SK-N-SH (cell line): ENCODE measurements around the gene PRPF4. TPM values are rescaled to one million over a fixed set of nuclear protein-coding genes. Genes with fewer than 3 reads are reported as not detected.

ENCODE experiments used
- CTCF ChIA-PET: fragments of 300-600, 350-600 bp; formaldehyde crosslinking; extraction: SDS; loops from one replicate; lab custom pipeline; 2021; lab: Yijun Ruan, JAX
- POLR2A ChIA-PET: fragments of 350-600 bp; sonication (Branson Sonifier 250); formaldehyde crosslinking; extraction: SDS; loops from one replicate; lab custom pipeline; 2020; ENCODE audit warnings: antibody characterized with exemption, inconsistent platforms; lab: Yijun Ruan, JAX
- DNase-seq: peaks from one replicate; pipeline ENCODE4 v3.0.0; 2012
- H2AFZ ChIP-seq: fragments of 200-600 bp; sonication (generic); 2 replicates; pipeline ENCODE4 v1.8.1; 2016; ENCODE audit warnings: antibody characterized with exemption, mild to moderate bottlenecking, low read depth
- H3F3A ChIP-seq: fragments of 200-600 bp; sonication (generic); replicated peaks from 2 replicates; pipeline ENCODE3; 2016; ENCODE audit warnings: antibody characterized with exemption, mild to moderate bottlenecking; ENCODE audit not compliant: insufficient read depth
- H3K27ac ChIP-seq, 2 experiments: fragments of 200-500 bp in 1 of 2; fragments of 200-600 bp in 1 of 2; sonication (Bioruptor generic) in 1 of 2; sonication (generic), shearing (Covaris generic) in 1 of 2; 2 replicates each; pipeline versions ENCODE4 v1.5.1 to v1.6.1; 2014 to 2016; ENCODE audit warnings: low read depth in 2 of 2, inconsistent platforms in 1 of 2, low read length in 1 of 2, mild to moderate bottlenecking in 1 of 2, mixed read lengths in 1 of 2
- H3K27me3 ChIP-seq: fragments of 200-600 bp; sonication (generic), shearing (Covaris generic); 2 replicates; pipeline ENCODE4 v1.6.1; 2016; ENCODE audit warnings: mixed run types; ENCODE audit not compliant: insufficient read depth
- H3K36me3 ChIP-seq, 2 experiments: fragments of 200-500 bp in 1 of 2; fragments of 200-600 bp in 1 of 2; sonication (Bioruptor generic) in 1 of 2; sonication (generic) in 1 of 2; replicated peaks in 1 of 2; 2 replicates each; pipeline versions ENCODE3 to v1.5.1; 2014 to 2016; ENCODE audit warnings: low read length in 1 of 2, mild to moderate bottlenecking in 1 of 2; ENCODE audit not compliant: insufficient read depth in 2 of 2, control insufficient read depth in 1 of 2
- H3K4me1 ChIP-seq, 2 experiments: fragments of 200-500 bp in 1 of 2; fragments of 200-600 bp in 1 of 2; sonication (Bioruptor generic) in 1 of 2; sonication (generic), shearing (Covaris generic) in 1 of 2; 2 replicates each; pipeline versions ENCODE4 v1.5.1 to v1.6.1; 2014 to 2016; ENCODE audit warnings: low read depth in 1 of 2, low read length in 1 of 2, mixed run types in 1 of 2; ENCODE audit not compliant: insufficient read depth in 2 of 2, control insufficient read depth in 1 of 2
- H3K4me2 ChIP-seq: fragments of 200-600 bp; sonication (generic), shearing (Covaris generic); 2 replicates; pipeline ENCODE4 v1.6.1; 2017; ENCODE audit warnings: mixed run types
- H3K4me3 ChIP-seq, 2 experiments: fragments of 200-500 bp in 1 of 2; fragments of 200-600 bp in 1 of 2; sonication (Bioruptor generic) in 1 of 2; sonication (generic), shearing (Covaris generic) in 1 of 2; 2 replicates each; pipeline versions ENCODE4 v1.5.1 to v1.8.1; 2014 to 2016; ENCODE audit warnings: low read depth in 2 of 2, inconsistent platforms in 1 of 2, low read length in 1 of 2, mild to moderate bottlenecking in 1 of 2, mixed read lengths in 1 of 2, moderate library complexity in 1 of 2
- H3K79me2 ChIP-seq: fragments of 200-600 bp; sonication (generic); 2 replicates; pipeline ENCODE4 v1.8.1; 2017; ENCODE audit warnings: mild to moderate bottlenecking; ENCODE audit not compliant: insufficient read depth
- H3K9ac ChIP-seq: fragments of 200-600 bp; sonication (generic); 2 replicates; pipeline ENCODE4 v1.6.1; 2017; ENCODE audit warnings: mixed run types
- H3K9me2 ChIP-seq: fragments of 200-600 bp; sonication (generic); 2 replicates; pipeline ENCODE4 v1.6.1; 2017; ENCODE audit warnings: mixed run types
- H3K9me3 ChIP-seq: fragments of 200-600 bp; sonication (generic); 2 replicates; pipeline ENCODE4 v1.6.1; 2017; ENCODE audit warnings: mixed run types, mild to moderate bottlenecking, moderate library complexity
- H4K20me1 ChIP-seq: fragments of 200-600 bp; sonication (generic); 2 replicates; pipeline ENCODE4 v1.6.1; 2017; ENCODE audit warnings: mild to moderate bottlenecking, mixed run types; ENCODE audit not compliant: insufficient read depth
- ELF1 ChIP-seq: IDR thresholded peaks from 2 replicates; pipeline ENCODE4 v1.4.0; 2012
- EP300 ChIP-seq, 2 experiments: IDR thresholded peaks; 2 replicates each; pipeline versions ENCODE4 v1.4.0 to v1.6.1; 2012; ENCODE audit warnings: borderline replicate concordance in 1 of 2, low read depth in 1 of 2, low read length in 1 of 2
- FOXJ3 ChIP-seq: sonication (generic); formaldehyde crosslinking; IDR thresholded peaks from 2 replicates; pipeline ENCODE4 v1.5.1; 2020; ENCODE audit warnings: mild to moderate bottlenecking, missing genetic modification reagents
- FOXM1 ChIP-seq: IDR thresholded peaks from 2 replicates; pipeline ENCODE4 v1.4.0; 2012; ENCODE audit warnings: low read depth, mild to moderate bottlenecking
- GATA2 ChIP-seq: sonication (generic); formaldehyde crosslinking; IDR thresholded peaks from 2 replicates; pipeline ENCODE4 v1.5.0; 2020; ENCODE audit warnings: mild to moderate bottlenecking, missing genetic modification reagents
- NFIC ChIP-seq: IDR thresholded peaks from 2 replicates; pipeline ENCODE4 v1.4.0; 2012; ENCODE audit warnings: borderline replicate concordance
- NRF1 ChIP-seq: IDR thresholded peaks from 2 replicates; pipeline ENCODE4 v1.6.1; 2012; ENCODE audit warnings: low read depth, mild to moderate bottlenecking, low read length
- RCOR1 ChIP-seq: fragments of 150-350 bp; IDR thresholded peaks from 2 replicates; pipeline ENCODE4 v1.6.1; 2017; ENCODE audit warnings: antibody characterized with exemption, low read length
- TCF12 ChIP-seq: IDR thresholded peaks from 2 replicates; pipeline ENCODE4 v1.4.0; 2012
- TEAD4 ChIP-seq: IDR thresholded peaks from 2 replicates; pipeline ENCODE4 v1.4.0; 2012; ENCODE audit warnings: mild to moderate bottlenecking, borderline replicate concordance; ENCODE audit not compliant: insufficient read depth
- WGBS: methylation state at CpG from one replicate; pipeline ENCODE4 v1.1.6; 2017; ENCODE audit warnings: low lambda C conversion rate; 5-methylcytosine and 5-hydroxymethylcytosine counted together
- polyA plus RNA-seq, 3 experiments: library from polyadenylated mRNA; depleted of rRNA; stranded (reverse); fragments of >200 nt; gene quantifications; 2 replicates each; pipeline ENCODE4 v1.2.3, GENCODE V29; 2012
- TF ChIP-seq, protein P1 (sequence below): fragments of 200-600 bp; sonication (generic); IDR thresholded peaks from 2 replicates; pipeline ENCODE4 v1.6.1; 2017; ENCODE audit warnings: antibody characterized with exemption, mild to moderate bottlenecking, moderate library complexity
- TF ChIP-seq, protein P2 (sequence below): IDR thresholded peaks from 2 replicates; pipeline ENCODE4 v1.4.0; 2012; ENCODE audit warnings: low read depth, borderline replicate concordance

PRPF4 gene
- polyA plus RNA-seq, 1 of the 3 experiments (the other 2 are of a cell fraction): 23.2 TPM

DNA sequence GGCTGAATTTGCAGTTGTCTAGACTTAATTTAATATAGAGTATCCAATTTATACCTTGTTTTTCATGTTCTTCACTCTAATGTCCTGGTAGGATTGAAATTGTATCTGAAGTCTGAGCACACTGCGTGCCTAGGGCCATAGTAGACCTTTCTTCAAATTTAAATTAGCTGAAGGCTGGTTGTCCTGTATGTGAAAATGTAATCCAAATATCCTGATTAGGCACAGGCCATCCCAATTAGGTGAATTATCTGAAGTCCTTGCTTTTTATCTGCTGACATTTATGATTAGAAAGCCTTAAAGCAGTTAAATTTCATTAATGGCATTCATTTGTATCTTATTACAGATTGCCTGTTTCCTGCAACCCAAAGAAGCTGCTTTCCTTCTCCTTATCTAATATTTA, 20.5 kb upstream of the PRPF4 start:
- Histone ChIP-seq H3K9ac (no peak overlapping the region), H3K9me3 (no peaks in the 10 kb centered on the region), H2AFZ (no peak overlapping the region), H3K4me1 (peaks cover 0 to 15% of the 10 kb centered on the region in 2 experiments; a peak in 1 of 4 replicates), H3K4me2 (no peak overlapping the region), H3K27me3 (no peaks in the 10 kb centered on the region), H3K27ac (peak overlapping the region in 1 of 2 experiments; percentile 91; a peak in 2 of 4 replicates), H4K20me1 (no peaks in the 10 kb centered on the region), H3K4me3 (no peak overlapping the region), H3K79me2 (no peaks in the 10 kb centered on the region), H3F3A (no peaks in the 10 kb centered on the region), H3K36me3 (peaks cover 19 to 22% of the 10 kb centered on the region in 2 experiments), H3K9me2 (no peaks in the 10 kb centered on the region)
- ChIA-PET POLR2A (interaction anchor here (2.5 kb wide), 1 partner anchor 33 kb away, joined by 15 read pairs; the partner anchor contains the start of genes FKBP15 and SLC31A1), CTCF (interaction anchor here (1.4 to 2.9 kb wide), 3 partner anchors 19 to 142 kb away, joined by 3 to 16 read pairs (median 7); partner anchors contain the start of genes CDC26 and PRPF4)
- DNase-seq: peak; percentile 55
- TF ChIP-seq RCOR1 (peak; percentile 91; the same call in 1 of the 2 replicates), TEAD4 (peak; percentile 63; the same call in 1 of the 2 replicates), EP300 (IDR thresholded peaks at IDR 0.05; ENCODE audit: borderline replicate concordance in 1 of 2, low read depth in 1 of 2, low read length in 1 of 2) (peak in 1 of 2 experiments; percentile 95; a peak in 2 of 4 replicates), NRF1 (no peak), FOXJ3 (CRISPR knock-in tag) (peak; percentile 67), TCF12 (peak; percentile 41), GATA2 (CRISPR knock-in tag) (peak; percentile 91)
- TF ChIP-seq, protein P1, sequence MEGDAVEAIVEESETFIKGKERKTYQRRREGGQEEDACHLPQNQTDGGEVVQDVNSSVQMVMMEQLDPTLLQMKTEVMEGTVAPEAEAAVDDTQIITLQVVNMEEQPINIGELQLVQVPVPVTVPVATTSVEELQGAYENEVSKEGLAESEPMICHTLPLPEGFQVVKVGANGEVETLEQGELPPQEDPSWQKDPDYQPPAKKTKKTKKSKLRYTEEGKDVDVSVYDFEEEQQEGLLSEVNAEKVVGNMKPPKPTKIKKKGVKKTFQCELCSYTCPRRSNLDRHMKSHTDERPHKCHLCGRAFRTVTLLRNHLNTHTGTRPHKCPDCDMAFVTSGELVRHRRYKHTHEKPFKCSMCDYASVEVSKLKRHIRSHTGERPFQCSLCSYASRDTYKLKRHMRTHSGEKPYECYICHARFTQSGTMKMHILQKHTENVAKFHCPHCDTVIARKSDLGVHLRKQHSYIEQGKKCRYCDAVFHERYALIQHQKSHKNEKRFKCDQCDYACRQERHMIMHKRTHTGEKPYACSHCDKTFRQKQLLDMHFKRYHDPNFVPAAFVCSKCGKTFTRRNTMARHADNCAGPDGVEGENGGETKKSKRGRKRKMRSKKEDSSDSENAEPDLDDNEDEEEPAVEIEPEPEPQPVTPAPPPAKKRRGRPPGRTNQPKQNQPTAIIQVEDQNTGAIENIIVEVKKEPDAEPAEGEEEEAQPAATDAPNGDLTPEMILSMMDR: no peak
- 35% methylated on average over 1 of the region's 1 CpG for WGBS

DNA sequence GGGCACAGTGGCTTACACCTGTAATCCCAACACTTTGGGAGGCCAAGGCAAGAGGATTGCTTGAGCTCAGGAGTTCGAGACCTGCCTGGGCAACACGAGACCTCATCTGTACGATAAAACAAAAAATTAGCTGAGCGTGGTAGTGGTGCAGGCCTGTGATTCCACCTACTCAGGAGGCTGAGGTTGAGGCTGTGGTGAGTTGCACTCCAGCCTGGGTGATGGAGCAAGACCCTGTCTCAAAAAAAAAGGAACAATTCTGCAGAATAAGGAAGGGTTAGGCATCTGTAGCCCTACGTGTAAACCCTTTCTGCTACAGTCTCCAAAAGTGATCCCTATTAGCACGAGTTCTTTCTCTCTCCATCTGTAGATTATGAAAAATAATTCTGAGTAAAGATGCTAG, 20.0 kb upstream of the PRPF4 start:
- Histone ChIP-seq H3K79me2 (no peaks in the 10 kb centered on the region), H2AFZ (no peak overlapping the region), H3K9ac (no peak overlapping the region), H3K4me2 (no peak overlapping the region), H3K36me3 (peaks cover 22 to 26% of the 10 kb centered on the region in 2 experiments), H3K4me1 (peaks cover 0 to 15% of the 10 kb centered on the region in 2 experiments; a peak in 1 of 4 replicates), H3K4me3 (no peak overlapping the region), H3K27me3 (no peaks in the 10 kb centered on the region), H4K20me1 (no peaks in the 10 kb centered on the region), H3K27ac (peak overlapping the region in 1 of 2 experiments; percentile 91; a peak in 2 of 4 replicates), H3F3A (no peaks in the 10 kb centered on the region), H3K9me2 (no peaks in the 10 kb centered on the region), H3K9me3 (no peaks in the 10 kb centered on the region)
- POLR2A ChIA-PET: interaction anchor here (2.5 kb wide), 1 partner anchor 34 kb away, joined by 15 read pairs; the partner anchor contains the start of genes FKBP15 and SLC31A1
- whole genome bisulfite sequencing: 88% methylated on average over 6 of the region's 6 CpGs
- CTCF ChIA-PET: interaction anchor here (1.3 to 2.9 kb wide), 3 partner anchors 19 to 143 kb away, joined by 4 to 16 read pairs (median 7); partner anchors contain the start of genes CDC26 and PRPF4
- TF ChIP-seq NFIC (no peak), FOXM1 (no peak), GATA2 (CRISPR knock-in tag) (no peak), ELF1 (no peak)
- TF ChIP-seq, protein P2, sequence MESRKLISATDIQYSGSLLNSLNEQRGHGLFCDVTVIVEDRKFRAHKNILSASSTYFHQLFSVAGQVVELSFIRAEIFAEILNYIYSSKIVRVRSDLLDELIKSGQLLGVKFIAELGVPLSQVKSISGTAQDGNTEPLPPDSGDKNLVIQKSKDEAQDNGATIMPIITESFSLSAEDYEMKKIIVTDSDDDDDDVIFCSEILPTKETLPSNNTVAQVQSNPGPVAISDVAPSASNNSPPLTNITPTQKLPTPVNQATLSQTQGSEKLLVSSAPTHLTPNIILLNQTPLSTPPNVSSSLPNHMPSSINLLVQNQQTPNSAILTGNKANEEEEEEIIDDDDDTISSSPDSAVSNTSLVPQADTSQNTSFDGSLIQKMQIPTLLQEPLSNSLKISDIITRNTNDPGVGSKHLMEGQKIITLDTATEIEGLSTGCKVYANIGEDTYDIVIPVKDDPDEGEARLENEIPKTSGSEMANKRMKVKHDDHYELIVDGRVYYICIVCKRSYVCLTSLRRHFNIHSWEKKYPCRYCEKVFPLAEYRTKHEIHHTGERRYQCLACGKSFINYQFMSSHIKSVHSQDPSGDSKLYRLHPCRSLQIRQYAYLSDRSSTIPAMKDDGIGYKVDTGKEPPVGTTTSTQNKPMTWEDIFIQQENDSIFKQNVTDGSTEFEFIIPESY: no peak
- no peak for DNase-seq
